Measurements from ENCODE around the gene FNIP2.

DNA sequence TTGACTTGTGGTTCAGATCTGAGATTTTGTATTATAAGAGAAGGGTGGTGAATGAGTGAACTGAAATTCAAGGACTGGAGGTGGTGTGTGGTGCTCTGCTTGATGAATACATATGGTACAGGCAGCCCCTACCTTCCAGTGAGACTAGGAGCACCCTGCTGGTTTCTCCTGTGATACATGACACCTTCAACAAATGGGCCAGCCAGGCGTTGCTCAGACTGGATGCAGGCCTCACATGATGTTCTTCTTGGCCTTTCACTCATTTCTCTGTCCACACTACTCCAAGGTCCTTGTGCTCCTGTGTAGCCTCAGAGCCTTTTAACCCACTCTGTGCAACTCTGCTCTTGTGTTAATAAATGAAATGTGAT lies 67.2 kb downstream of the FNIP2 start:
- TF ChIP-seq ZNF2 (tag by site-specific recombination; IDR thresholded peaks at IDR 0.05) (no peak), ZNF266 (tag by site-specific recombination; IDR thresholded peaks at IDR 0.05; ENCODE audit: low read depth) (no peak), ZNF114 (tag by site-specific recombination; IDR thresholded peaks at IDR 0.05) (no peak)
- TF ChIP-seq, protein P1, sequence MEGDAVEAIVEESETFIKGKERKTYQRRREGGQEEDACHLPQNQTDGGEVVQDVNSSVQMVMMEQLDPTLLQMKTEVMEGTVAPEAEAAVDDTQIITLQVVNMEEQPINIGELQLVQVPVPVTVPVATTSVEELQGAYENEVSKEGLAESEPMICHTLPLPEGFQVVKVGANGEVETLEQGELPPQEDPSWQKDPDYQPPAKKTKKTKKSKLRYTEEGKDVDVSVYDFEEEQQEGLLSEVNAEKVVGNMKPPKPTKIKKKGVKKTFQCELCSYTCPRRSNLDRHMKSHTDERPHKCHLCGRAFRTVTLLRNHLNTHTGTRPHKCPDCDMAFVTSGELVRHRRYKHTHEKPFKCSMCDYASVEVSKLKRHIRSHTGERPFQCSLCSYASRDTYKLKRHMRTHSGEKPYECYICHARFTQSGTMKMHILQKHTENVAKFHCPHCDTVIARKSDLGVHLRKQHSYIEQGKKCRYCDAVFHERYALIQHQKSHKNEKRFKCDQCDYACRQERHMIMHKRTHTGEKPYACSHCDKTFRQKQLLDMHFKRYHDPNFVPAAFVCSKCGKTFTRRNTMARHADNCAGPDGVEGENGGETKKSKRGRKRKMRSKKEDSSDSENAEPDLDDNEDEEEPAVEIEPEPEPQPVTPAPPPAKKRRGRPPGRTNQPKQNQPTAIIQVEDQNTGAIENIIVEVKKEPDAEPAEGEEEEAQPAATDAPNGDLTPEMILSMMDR (tag by site-specific recombination; IDR thresholded peaks at IDR 0.05) = no peak
- TF ChIP-seq, protein P2, sequence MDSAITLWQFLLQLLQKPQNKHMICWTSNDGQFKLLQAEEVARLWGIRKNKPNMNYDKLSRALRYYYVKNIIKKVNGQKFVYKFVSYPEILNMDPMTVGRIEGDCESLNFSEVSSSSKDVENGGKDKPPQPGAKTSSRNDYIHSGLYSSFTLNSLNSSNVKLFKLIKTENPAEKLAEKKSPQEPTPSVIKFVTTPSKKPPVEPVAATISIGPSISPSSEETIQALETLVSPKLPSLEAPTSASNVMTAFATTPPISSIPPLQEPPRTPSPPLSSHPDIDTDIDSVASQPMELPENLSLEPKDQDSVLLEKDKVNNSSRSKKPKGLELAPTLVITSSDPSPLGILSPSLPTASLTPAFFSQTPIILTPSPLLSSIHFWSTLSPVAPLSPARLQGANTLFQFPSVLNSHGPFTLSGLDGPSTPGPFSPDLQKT (IDR thresholded peaks at IDR 0.05; ENCODE audit: borderline replicate concordance, low read depth, low read length) = no peak
